GM12891 (cell line): ENCODE results near the gene MMP14.

Experiments used
- POLR2A ChIP-seq: IDR thresholded peaks from 2 replicates; pipeline ENCODE4 v1.6.1; 2011; ENCODE audit warnings: low read depth, low read length, control low read depth
- POLR2AphosphoS5 ChIP-seq: IDR thresholded peaks from 2 replicates; pipeline ENCODE4 v1.6.1; 2011; ENCODE audit warnings: low read depth, low read length, control low read depth

DNA sequence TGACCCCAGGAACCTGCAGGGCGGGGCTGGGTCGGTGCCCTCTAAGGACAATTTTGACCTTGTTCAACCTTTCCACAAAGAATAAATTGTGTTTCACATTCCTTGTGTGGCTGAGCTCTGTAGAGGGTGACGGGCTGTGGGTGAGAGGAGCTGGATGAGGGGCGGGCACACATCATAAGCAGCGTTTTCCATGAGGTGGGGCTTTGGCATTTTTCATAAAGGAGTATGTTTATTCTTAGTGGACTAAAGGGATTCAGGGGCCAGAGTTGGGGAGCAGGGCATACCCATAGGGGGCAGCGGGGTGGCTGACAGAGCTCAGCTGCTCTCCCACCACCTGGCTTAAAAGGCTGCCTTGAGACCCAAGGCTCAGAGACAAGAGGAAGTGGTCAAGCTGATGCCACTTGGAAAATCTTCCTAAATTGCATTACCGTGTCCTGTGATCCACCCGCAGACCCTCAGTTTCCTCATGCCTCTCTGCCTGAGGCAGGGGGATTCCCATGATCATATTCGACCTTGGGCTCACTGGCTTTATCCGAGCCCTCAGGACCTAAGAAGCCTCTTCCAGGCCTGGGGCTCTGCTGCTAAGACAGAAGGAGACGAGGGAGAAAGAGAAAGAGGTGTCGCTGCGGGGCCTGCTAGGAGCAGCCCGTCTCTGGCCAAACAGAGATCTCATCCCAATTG, 11.4 kb downstream of the MMP14 start:
- TF ChIP-seq POLR2AphosphoS5 (no peak), POLR2A (no peak)
